Bronchial epithelial cell (primary cell): ENCODE measurements around the gene MEX3A. TPM values are rescaled to one million over a fixed set of nuclear protein-coding genes. Genes with fewer than 3 reads are reported as not detected.
"Not testable (repeated sequence)": the region's sequence is repeated elsewhere in the genome, so short reads cannot be mapped to it uniquely, and the experiment has no call there.

Experiments used
- DNase-seq: peaks from one replicate; pipeline ENCODE4 v3.0.0-alpha.2; 2010; ENCODE audit warnings: low read depth
- FAIRE-seq: peaks from 2 replicates; lab custom pipeline; 2011; peaks lifted over from hg19 to GRCh38; lab: Jason Lieb, UNC
- H3K27me3 ChIP-seq: 2 replicates; pipeline ENCODE4 v1.5.1; 2011; ENCODE audit warnings: low read length; ENCODE audit not compliant: control insufficient read depth, insufficient read depth
- H3K36me3 ChIP-seq: 2 replicates; pipeline ENCODE4 v1.5.1; 2011; ENCODE audit warnings: low read length; ENCODE audit not compliant: control insufficient read depth, insufficient read depth
- H3K4me3 ChIP-seq: 2 replicates; pipeline ENCODE4 v1.5.1; 2011; ENCODE audit warnings: mild to moderate bottlenecking, low read depth, low read length, control low read depth
- CTCF ChIP-seq: IDR thresholded peaks from 2 replicates; pipeline ENCODE4 v1.5.1; 2011; ENCODE audit warnings: mild to moderate bottlenecking, moderate library complexity, low read length, control low read depth, inconsistent platforms; ENCODE audit not compliant: insufficient read depth, severe bottlenecking
- total RNA-seq: library from RNA; depleted of rRNA; stranded (reverse); fragments of >200 nt; gene quantifications from 2 replicates; pipeline ENCODE4 v1.2.1, GENCODE V29; 2014

Gene MEX3A
- total RNA-seq, 1 donor from 2014 or later = 0.53 TPM

- Histone ChIP-seq H3K36me3 (peaks cover 6% of the 10 kb centered on the region), H3K27me3 (no peaks in the 10 kb centered on the region), H3K4me3 (no peak overlapping the region)
- DNase-seq (peak; percentile 64), FAIRE-seq (no peak)
- no peak for TF ChIP-seq CTCF
Observed at GRCh38 chr1:156119503-156120209, 37.4 kb upstream of the MEX3A start.

- H3K4me3 ChIP-seq = peak overlapping the region; percentile 100
- DNase-seq (peak; percentile 52), FAIRE-seq (no peak)
- TF ChIP-seq CTCF = no peak
- H3K36me3 ChIP-seq = peaks cover 6% of the 10 kb centered on the region
- H3K27me3 ChIP-seq = no peaks in the 10 kb centered on the region
Observed at GRCh38 chr1:156118177-156118868, 36.1 kb upstream of the MEX3A start.

- Histone ChIP-seq H3K36me3 (peaks cover 6% of the 10 kb centered on the region), H3K4me3 (peak overlapping the region; percentile 100), H3K27me3 (no peaks in the 10 kb centered on the region)
- no peak for TF ChIP-seq CTCF
- FAIRE-seq (no peak), DNase-seq (no peak)
Observed at GRCh38 chr1:156117414-156118176, 35.3 kb upstream of the MEX3A start.

GRCh38 chr1:156116731-156117130, 34.5 kb upstream of the MEX3A start:
- not testable (repeated sequence) for DNase-seq, FAIRE-seq, H3K27me3 ChIP-seq, H3K36me3 ChIP-seq
- peak overlapping the region; percentile 100 for H3K4me3 ChIP-seq

- DNase-seq (peak; percentile 45), FAIRE-seq (no peak)
- H3K4me3 ChIP-seq = peak overlapping the region; percentile 100
- H3K27me3 ChIP-seq = no peaks in the 10 kb centered on the region
- H3K36me3 ChIP-seq = peaks cover 6% of the 10 kb centered on the region
- no peak for TF ChIP-seq CTCF
Observed at GRCh38 chr1:156115514-156116374, 33.5 kb upstream of the MEX3A start.
